GM12892 (cell line): Measurements from ENCODE around the gene C3orf70.

Experiments
- POLR2A ChIP-seq: IDR thresholded peaks from 2 replicates; pipeline ENCODE4 v1.6.1; 2011; ENCODE audit warnings: low read depth, low read length, control low read depth
- TAF1 ChIP-seq: IDR thresholded peaks from 2 replicates; pipeline ENCODE4 v1.6.1; 2011; ENCODE audit warnings: low read depth, mild to moderate bottlenecking, control low read depth, low read length, borderline replicate concordance

DNA sequence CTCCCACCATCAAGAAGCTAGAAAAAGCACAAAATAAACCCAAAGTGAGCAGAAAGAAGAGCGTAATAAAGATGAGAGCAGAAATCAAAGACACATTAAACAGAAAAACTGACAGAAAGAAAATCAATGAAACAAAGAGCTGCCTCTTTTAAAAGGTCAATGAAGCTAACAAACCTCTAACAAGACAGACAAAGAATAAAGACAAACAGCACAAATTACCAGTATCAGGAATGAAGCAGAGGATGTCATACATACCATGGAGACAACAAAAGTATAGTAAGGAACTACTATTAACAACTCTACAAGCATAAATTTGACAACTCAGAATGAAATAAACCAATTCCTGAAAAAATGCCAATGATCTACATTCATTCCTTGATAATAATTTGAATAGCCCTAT is 15.0 kb downstream of the C3orf70 start:
- TF ChIP-seq TAF1 (no peak), POLR2A (no peak)
